Epithelial cell of proximal tubule (primary cell): ENCODE data around the gene SERPIND1. TPM values are rescaled to one million over a fixed set of nuclear protein-coding genes. Genes with fewer than 3 reads are reported as not detected.

ENCODE experiments used
- DNase-seq: peaks from one replicate; pipeline ENCODE4 v3.0.0-alpha.2; 2011; ENCODE audit warnings: low read depth
- H3K4me3 ChIP-seq: 2 replicates; pipeline ENCODE4 v1.5.1; 2011; ENCODE audit warnings: low read depth, mild to moderate bottlenecking, low read length
- total RNA-seq: library from RNA; depleted of rRNA; stranded (reverse); fragments of >200 nt; gene quantifications from 2 replicates; pipeline ENCODE4 v1.2.3, GENCODE V29; 2015
- TF ChIP-seq, protein P1 (sequence below): conservative IDR thresholded peaks from 2 replicates; pipeline ENCODE4 v1.5.1; 2012; ENCODE audit warnings: low read depth, mild to moderate bottlenecking, low read length

The SERPIND1 gene
- total RNA-seq, 1 donor from 2014 or later, result not detected

DNA sequence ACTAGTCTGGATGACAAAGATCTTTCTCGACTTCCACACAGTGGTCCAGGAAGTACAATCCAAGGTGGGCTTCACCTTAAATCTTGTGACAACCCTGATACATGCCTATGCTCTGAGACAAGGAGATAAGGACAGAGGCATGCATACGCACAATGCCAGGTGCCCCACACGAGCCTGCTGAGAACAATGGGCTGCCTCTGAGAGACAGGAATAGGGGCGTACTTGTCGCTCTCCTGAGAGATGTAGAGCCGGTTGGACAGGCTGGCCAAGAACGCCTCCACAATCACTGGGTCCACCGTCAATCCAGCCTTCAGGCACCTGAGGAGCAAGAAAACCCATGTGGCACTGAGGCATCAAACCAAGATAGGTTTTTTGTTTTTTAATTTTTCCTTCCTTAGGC is 25.5 kb downstream of the SERPIND1 start:
- TF ChIP-seq, protein P1, sequence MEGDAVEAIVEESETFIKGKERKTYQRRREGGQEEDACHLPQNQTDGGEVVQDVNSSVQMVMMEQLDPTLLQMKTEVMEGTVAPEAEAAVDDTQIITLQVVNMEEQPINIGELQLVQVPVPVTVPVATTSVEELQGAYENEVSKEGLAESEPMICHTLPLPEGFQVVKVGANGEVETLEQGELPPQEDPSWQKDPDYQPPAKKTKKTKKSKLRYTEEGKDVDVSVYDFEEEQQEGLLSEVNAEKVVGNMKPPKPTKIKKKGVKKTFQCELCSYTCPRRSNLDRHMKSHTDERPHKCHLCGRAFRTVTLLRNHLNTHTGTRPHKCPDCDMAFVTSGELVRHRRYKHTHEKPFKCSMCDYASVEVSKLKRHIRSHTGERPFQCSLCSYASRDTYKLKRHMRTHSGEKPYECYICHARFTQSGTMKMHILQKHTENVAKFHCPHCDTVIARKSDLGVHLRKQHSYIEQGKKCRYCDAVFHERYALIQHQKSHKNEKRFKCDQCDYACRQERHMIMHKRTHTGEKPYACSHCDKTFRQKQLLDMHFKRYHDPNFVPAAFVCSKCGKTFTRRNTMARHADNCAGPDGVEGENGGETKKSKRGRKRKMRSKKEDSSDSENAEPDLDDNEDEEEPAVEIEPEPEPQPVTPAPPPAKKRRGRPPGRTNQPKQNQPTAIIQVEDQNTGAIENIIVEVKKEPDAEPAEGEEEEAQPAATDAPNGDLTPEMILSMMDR, result no peak
- DNase-seq, result no peak
- no peak overlapping the region for H3K4me3 ChIP-seq

GRCh38 chr22:20802452-20802851 is 28.5 kb downstream of the SERPIND1 start:
- TF ChIP-seq, protein P1, result no peak
- DNase-seq, result no peak
- no peak overlapping the region for H3K4me3 ChIP-seq

DNA sequence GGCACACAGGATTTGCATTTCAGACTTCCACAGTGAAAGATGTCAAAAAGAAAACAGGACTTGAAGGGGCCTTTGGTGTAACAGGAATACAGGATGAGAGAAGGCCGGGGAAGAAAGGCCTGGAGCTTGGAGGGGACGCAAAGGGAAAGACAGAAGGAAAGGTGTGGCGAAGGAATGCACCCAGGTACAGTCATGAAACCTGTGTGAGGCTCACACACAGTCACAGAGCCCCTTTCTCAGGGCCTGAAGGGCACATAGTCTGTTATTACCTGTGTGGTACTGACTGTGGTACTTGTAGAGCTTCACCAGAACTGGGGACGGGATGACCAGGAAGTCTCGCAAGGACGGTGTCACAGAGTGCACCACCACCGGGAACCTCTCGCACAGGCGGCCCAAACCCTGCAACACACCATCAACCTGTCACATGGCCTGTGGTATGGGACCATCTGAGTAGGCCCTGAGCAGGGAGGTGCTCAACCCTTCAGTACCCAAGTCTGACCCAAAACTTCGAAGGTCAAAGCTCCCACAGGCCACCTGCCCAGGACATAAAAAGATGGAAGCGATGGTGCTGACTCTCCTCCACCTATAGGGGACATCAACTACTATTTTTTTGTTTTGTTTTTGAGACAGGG is 29.1 kb downstream of the SERPIND1 start:
- TF ChIP-seq, protein P1, result no peak
- no peak overlapping the region for H3K4me3 ChIP-seq
- DNase-seq, result no peak

DNA sequence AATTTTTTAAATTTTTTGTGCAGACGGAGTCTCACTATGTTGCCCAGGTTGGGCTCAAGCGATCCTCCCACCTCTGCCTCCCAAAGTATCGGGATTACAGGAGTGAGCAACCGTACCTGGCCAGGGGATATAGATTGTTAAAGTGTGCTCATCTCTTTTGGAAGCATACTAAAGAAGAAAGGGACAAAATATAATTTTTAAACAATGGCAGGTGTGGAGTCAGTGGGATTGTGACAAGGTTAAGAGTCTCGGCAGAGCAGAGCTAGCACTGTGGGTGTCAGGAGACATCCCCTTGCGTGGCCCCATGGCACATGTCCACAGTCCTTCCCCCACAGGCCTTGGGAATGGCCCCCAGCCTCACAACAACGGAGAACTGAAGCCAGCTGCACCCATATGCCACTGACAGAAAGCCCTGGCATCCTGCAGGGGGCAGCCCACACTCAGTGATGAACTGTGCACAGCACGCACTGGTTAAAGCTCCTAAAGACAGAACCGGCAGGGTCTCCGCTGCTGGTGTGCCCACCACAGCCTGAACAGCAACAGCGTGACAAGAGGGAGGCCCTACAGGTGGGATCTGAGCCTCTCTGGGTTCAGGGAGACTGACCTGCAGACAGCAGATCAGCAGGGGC is 29.9 kb downstream of the SERPIND1 start:
- no peak for DNase-seq
- TF ChIP-seq, protein P1, result peak; percentile 68
- no peak overlapping the region for H3K4me3 ChIP-seq

DNA sequence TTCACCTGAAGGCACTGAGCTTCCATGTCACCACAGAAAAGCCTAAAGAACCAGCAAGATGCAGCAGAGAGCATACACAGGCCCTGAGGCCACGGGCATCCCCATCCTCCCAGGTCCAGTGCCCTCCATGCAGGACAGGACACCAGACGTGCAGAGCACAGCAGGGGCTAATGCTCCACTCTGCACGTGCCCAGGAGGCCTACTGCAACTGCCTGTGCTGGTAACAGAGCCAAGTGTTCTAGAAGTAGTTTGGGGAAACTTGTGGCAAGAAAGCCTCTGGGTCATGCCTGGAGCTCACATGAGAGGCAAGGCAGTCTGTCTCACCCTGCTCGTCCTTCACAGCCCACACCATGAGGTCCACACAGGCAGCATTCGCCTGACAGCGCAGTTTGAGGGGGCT is 30.7 kb downstream of the SERPIND1 start:
- no peak for DNase-seq
- no peak overlapping the region for H3K4me3 ChIP-seq
- TF ChIP-seq, protein P1, result no peak

GRCh38 chr22:20805972-20806471 is 32.1 kb downstream of the SERPIND1 start:
- TF ChIP-seq, protein P1, result no peak
- no peak overlapping the region for H3K4me3 ChIP-seq
- DNase-seq, result no peak
